GM21619 (cell line): ENCODE data around the gene SFTPA2.
"Not testable (repeated sequence)": the region's sequence is repeated elsewhere in the genome, so short reads cannot be mapped to it uniquely, and the experiment has no call there.

Experiments
- ATAC-seq: cut with Tn5 transposase; IDR thresholded peaks from one replicate; pipeline ENCODE4 v1.9.1; 2021; ENCODE audit not compliant: unreplicated experiment

The SFTPA2 gene

GRCh38 chr10:79511891-79512583 lies 48.2 kb downstream of the SFTPA2 start, which contains the start of gene EIF5AL1:
TSS of gene EIF5AL1 (plus strand) at chr10:79512533. CDS start at chr10:79512650, 117 bp downstream.
- not testable (repeated sequence) for ATAC-seq

DNA sequence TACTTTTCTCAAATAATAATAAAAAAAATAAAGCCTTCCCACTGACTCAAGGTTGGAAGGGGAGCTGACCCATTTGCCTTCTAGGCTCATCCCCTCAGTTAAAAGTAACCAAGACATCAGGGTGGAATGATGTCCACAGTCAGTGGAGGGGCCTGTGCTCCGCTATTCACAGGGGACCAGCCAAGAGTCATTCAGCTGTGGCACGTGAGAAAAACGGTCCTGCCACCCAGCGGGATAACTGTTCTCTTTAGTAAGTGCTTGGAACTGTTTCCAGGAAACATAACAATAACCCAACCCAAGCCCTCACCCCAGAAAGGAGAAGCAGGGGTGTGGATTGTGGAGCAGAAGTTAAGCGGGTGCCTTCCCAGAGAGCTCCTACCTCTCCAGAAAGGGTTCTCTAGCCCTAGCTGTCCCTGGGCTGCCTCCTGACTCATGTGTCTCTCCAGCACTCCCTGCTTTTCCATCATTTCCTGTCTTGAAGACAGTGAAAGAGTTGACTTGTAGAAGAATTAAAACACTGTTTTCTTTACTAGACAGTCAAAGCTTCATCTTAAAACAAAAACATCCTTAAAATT lies 50.2 kb downstream of the SFTPA2 start:
- ATAC-seq: not testable (repeated sequence)

DNA sequence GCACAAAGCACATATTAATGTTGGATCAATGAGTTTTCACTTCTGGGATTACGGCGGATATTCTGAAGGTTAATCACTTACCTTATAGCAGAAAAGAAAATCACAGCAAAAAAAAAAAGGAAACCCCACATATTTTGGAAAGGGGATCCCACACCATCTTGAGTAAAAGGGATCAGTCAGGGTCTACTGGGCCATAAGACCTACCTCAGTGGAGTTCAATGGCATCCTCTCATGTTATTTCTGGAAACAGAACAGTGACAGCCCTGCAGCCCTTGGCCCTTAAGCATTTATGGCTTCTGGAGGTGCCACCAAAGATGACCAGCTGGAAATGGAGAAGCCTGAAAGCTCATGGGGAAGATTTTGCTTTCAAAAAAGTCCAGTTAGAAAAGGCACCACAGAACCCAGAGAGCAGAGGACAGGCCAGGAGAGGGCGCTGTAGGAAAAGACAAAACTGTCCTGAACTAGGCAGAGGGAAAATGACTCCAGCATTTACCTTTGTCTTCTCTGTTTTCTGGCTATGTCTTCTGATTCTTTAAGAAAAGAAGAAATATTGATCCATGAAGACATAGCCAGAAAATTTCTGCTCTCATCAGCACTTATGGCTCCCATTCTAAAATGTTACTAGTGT lies 50.8 kb downstream of the SFTPA2 start:
- ATAC-seq: not testable (repeated sequence)

DNA sequence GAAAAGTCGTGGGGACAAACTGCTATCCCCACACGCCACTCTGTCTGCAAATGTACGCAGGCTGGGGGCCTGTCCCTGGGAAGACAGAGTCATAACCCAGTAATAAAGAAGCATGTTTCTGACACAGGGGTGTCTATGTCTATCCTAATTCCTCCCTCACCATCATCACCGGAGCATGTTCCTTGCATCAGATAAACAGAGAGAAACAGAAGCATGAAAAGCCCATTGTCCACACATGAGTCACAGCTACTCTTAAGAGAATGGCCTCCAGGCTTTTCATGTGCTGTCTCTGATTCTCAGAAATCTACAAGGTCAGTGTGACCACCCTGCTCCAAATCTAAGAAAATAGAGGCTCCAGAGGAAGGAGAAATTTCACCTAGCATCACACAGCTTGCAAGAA lies 52.0 kb downstream of the SFTPA2 start:
- not testable (repeated sequence) for ATAC-seq

- ATAC-seq: no peak
These were observed 52.6 kb downstream of the SFTPA2 start for GRCh38 chr10:79507440-79508167.
